Liver (tissue), 2 donors: Measurements from ENCODE around the gene RNASEH2A.

ENCODE experiments used
- CTCF ChIP-seq: fragments of 150-350 bp; IDR thresholded peaks from 2 replicates; pipeline ENCODE4 v1.5.1; 2017; ENCODE audit warnings: improper control_type of control experiment, low read depth, low read length; ENCODE audit not compliant: missing input control
- TF ChIP-seq, protein P1 (sequence below): IDR thresholded peaks from 2 replicates; pipeline ENCODE4 v1.6.1; 2016; ENCODE audit warnings: antibody characterized with exemption
- donor health status: healthy.

DNA sequence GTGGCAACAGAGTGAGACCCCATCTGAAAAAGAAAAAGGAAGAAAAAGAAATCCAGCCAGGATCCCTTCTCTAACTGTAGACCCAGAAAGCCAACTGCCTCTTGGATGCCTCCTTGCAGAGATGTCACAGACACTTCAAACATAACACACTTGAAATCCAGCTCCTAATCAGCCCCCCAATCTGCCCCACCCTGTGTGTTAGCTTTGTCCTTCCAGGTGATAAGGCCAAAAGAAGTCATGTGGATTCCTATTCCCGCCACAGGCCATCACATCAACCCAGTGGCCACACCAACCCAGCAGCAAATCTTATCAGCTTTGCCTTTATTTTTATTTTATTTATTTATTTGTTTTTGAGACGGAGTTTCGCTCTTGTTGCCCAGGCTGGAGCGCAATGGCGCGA is 46.7 kb upstream of the RNASEH2A start:
- TF ChIP-seq CTCF, result no peak
- TF ChIP-seq, protein P1, sequence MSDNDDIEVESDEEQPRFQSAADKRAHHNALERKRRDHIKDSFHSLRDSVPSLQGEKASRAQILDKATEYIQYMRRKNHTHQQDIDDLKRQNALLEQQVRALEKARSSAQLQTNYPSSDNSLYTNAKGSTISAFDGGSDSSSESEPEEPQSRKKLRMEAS, result no peak
